GM12892 (cell line): ENCODE measurements around the gene ZCCHC14.
"Not testable (repeated sequence)": the region's sequence is repeated elsewhere in the genome, so short reads cannot be mapped to it uniquely, and the experiment has no call there.

Experiments used
- DNase-seq: peaks from one replicate; pipeline ENCODE4 v3.0.0; 2011; ENCODE audit not compliant: insufficient read length
- FAIRE-seq: peaks from 2 replicates; lab custom pipeline; 2011; peaks lifted over from hg19 to GRCh38; lab: Jason Lieb, UNC
- POLR2A ChIP-seq: IDR thresholded peaks from 2 replicates; pipeline ENCODE4 v1.6.1; 2011; ENCODE audit warnings: low read depth, low read length, control low read depth
- POLR2AphosphoS5 ChIP-seq: IDR thresholded peaks from 2 replicates; pipeline ENCODE4 v1.6.1; 2011; ENCODE audit warnings: low read depth, low read length, control low read depth
- TAF1 ChIP-seq: IDR thresholded peaks from 2 replicates; pipeline ENCODE4 v1.6.1; 2011; ENCODE audit warnings: low read depth, mild to moderate bottlenecking, control low read depth, low read length, borderline replicate concordance

ZCCHC14 gene

GRCh38 chr16:87516361-87516760 lies 23.5 kb upstream of the ZCCHC14 start:
- TF ChIP-seq TAF1 (no peak), POLR2A (no peak), POLR2AphosphoS5 (no peak)
- DNase-seq (no peak), FAIRE-seq (no peak)

DNA sequence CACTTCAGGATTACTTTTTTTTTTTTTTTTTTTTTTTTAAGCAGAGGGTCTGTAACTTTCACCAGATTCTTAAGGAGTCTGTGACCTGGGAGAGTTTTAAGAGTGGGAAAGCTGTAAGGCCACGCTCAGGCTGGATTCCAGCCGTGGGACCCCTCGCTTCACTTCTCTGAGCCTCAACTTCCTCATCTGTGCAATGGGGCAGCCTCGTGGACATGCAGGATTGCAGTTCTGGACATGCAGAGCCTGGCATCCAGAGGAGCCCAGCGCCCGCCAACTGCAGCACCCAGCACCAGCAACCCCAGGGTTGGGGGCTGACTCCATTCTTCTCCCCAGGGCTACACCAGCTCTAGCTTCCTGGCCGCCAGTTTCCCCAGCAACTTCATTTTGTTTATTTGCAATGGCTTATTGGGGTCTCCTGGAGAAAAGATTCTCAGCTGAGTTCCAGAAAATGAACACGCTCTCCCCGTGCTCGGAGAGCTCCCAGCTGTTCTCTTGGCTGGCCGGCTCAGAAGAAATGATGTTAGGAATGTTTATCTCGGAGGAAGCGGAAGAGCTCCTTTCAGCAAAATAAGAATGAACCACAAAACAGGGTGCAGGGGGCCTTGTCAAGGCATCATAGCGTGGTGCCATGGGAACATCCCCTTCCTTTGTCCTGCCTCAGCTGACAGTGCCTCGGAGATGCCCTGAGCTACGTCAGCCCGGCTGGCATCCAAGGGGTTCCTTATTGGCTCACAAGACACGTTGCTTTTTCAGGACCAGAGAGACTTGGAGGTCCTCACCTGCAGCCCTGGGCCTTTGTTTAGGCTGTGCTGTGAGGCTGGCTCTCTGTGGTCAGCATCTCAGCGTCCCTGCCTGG lies 22.9 kb upstream of the ZCCHC14 start:
- no peak for DNase-seq
- no peak for FAIRE-seq
- TF ChIP-seq POLR2AphosphoS5: no peak

DNA sequence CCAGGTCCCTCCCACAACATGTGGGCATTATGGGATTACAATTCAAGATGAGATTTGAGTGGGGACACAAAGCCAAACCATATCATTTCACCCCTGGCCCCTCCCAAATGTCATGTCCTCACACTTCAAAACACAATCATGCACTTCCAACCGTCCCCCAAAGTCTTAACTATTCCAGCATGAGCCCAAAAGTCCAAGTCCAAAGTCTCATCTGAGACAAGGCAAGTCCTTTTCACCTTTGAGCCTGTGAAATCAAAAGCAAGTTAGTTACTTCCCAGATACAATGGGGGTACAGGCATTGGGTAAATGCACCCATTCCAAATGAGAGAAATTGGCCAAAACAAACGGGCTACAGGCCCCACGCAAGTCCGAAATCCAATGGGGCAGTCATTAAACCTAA lies 17.0 kb upstream of the ZCCHC14 start:
- not testable (repeated sequence) for FAIRE-seq, DNase-seq

- TF ChIP-seq TAF1 (no peak), POLR2AphosphoS5 (no peak)
- no peak for FAIRE-seq
- no peak for DNase-seq
These were observed 14.7 kb upstream of the ZCCHC14 start for GRCh38 chr16:87507351-87508069.

GRCh38 chr16:87506423-87507350 lies 13.9 kb upstream of the ZCCHC14 start:
- TF ChIP-seq TAF1 (no peak), POLR2AphosphoS5 (no peak), POLR2A (no peak)
- no peak for DNase-seq
- FAIRE-seq: no peak

- TF ChIP-seq POLR2A (no peak), POLR2AphosphoS5 (no peak), TAF1 (no peak)
- no peak for FAIRE-seq
- no peak for DNase-seq
These were observed 13.0 kb upstream of the ZCCHC14 start for GRCh38 chr16:87505834-87506233.

DNA sequence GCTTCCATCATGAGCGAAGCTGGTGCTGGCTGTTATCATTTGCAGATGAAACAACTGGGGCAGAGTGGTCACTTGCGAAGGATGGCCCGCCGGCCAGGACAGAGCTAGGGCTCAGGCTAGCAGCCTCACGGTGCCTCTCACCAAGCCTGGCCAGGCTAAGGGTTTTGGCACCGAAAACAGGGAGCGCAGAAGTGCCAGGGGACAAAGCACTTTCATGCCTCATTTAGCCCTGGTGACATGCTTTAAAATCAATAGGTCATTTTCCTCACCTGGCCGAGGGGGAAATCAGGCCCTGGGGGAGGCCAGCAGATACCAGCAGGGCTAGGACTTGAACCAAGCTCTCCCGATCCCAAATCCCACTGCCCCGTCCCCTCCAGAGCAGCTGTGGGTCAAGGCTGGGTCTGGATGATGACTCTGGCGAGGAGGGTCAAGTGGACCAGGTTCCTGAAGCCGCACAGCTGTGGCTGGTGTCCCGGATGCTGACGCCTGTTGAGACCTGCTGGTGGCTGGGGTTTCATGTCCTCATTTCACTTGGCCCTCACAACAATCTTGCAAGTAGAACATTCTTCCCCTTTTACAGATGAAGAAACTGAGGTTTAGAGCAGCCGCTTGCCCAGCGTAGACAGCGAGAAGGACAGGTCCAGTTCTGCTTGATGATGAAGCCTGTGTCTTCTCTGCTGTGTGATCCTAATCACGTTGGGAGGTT lies 10.6 kb upstream of the ZCCHC14 start:
- DNase-seq, FAIRE-seq: not testable (repeated sequence)

- DNase-seq (no peak), FAIRE-seq (peak; percentile 5)
- TF ChIP-seq POLR2A: no peak
- TF ChIP-seq POLR2AphosphoS5: no peak
- no peak for TF ChIP-seq TAF1
These were observed 9.6 kb upstream of the ZCCHC14 start for GRCh38 chr16:87502308-87502969.

GRCh38 chr16:87501117-87501516 lies 8.3 kb upstream of the ZCCHC14 start:
- DNase-seq (no peak), FAIRE-seq (no peak)
- no peak for TF ChIP-seq POLR2A
- TF ChIP-seq TAF1: no peak
- TF ChIP-seq POLR2AphosphoS5: no peak

DNA sequence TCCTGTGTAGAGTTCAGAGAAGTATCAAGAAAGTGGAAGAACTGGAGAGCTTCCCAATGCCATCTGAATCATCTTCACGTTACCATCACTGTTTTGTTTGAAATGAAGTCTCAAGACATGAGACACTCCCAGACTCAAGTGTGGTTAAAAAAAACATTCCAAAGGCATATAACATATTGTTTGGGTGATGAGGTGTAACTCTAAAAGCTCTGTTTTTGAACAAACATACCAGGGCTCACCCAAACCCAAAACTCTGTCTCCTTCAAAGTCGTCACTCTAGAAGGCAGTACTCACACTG lies 6.3 kb upstream of the ZCCHC14 start:
- no peak for DNase-seq
- no peak for TF ChIP-seq POLR2A
- FAIRE-seq: no peak

- TF ChIP-seq POLR2AphosphoS5 (no peak), POLR2A (no peak), TAF1 (no peak)
- DNase-seq (no peak), FAIRE-seq (no peak)
These were observed 5.7 kb upstream of the ZCCHC14 start for GRCh38 chr16:87498324-87499188.

- DNase-seq, FAIRE-seq: not testable (repeated sequence)
These were observed 5.0 kb upstream of the ZCCHC14 start for GRCh38 chr16:87497767-87498290.

GRCh38 chr16:87497023-87497766 lies 4.4 kb upstream of the ZCCHC14 start:
- not testable (repeated sequence) for FAIRE-seq, DNase-seq
